Loucy (cell line): ENCODE results near the gene SLTM.
"Not testable (repeated sequence)": the region's sequence is repeated elsewhere in the genome, so short reads cannot be mapped to it uniquely, and the experiment has no call there.

Experiments
- H2AFZ ChIP-seq: fragments of 200-600 bp; sonication (generic); 2 replicates; pipeline ENCODE4 v1.6.0; 2016; ENCODE audit warnings: antibody characterized with exemption, mild to moderate bottlenecking, low read length, moderate library complexity
- H3F3A ChIP-seq: fragments of 200-600 bp; 2 replicates; pipeline ENCODE4 v1.6.0; 2016; ENCODE audit warnings: antibody characterized with exemption, low read depth, mild to moderate bottlenecking
- H3K27me3 ChIP-seq: fragments of 200-600 bp; sonication (generic); 2 replicates; pipeline ENCODE4 v1.6.1; 2014; ENCODE audit warnings: low read length, mild to moderate bottlenecking; ENCODE audit not compliant: insufficient read depth, poor library complexity, severe bottlenecking
- H3K36me3 ChIP-seq: fragments of 200-600 bp; sonication (generic); 2 replicates; pipeline ENCODE4 v1.6.1; 2016; ENCODE audit warnings: low read length; ENCODE audit not compliant: insufficient read depth
- H3K4me1 ChIP-seq: fragments of 200-600 bp; sonication (generic); 2 replicates; pipeline ENCODE4 v1.5.1; 2014; ENCODE audit warnings: low read length, mild to moderate bottlenecking; ENCODE audit not compliant: insufficient read depth, poor library complexity, severe bottlenecking
- H3K4me2 ChIP-seq: fragments of 200-600 bp; sonication (generic); 2 replicates; pipeline ENCODE4 v1.6.0; 2014; ENCODE audit warnings: antibody characterized with exemption, low read length, low read depth, mild to moderate bottlenecking; ENCODE audit not compliant: poor library complexity, severe bottlenecking
- H3K4me3 ChIP-seq: fragments of 200-600 bp; sonication (generic); 2 replicates; pipeline ENCODE4 v1.5.1; 2014; ENCODE audit warnings: low read length, mild to moderate bottlenecking, mixed read lengths; ENCODE audit not compliant: poor library complexity, severe bottlenecking
- H3K79me2 ChIP-seq: fragments of 200-600 bp; sonication (generic); 2 replicates; pipeline ENCODE4 v1.6.1; 2014; ENCODE audit warnings: low read length; ENCODE audit not compliant: insufficient read depth
- H3K9ac ChIP-seq: fragments of 200-600 bp; sonication (generic); 2 replicates; pipeline ENCODE4 v1.6.0; 2014; ENCODE audit warnings: mild to moderate bottlenecking, low read depth, low read length, moderate library complexity; ENCODE audit not compliant: poor library complexity, severe bottlenecking
- H3K9me2 ChIP-seq: fragments of 200-600 bp; sonication (generic); replicated peaks from 2 replicates; pipeline ENCODE4 v1.6.1; 2016; ENCODE audit warnings: low read depth, low read length, mixed read lengths
- H3K9me3 ChIP-seq: fragments of 200-600 bp; sonication (generic); 2 replicates; pipeline ENCODE4 v1.6.1; 2014; ENCODE audit warnings: mild to moderate bottlenecking, antibody characterized with exemption, low read length, low read depth; ENCODE audit not compliant: insufficient read depth
- H4K20me1 ChIP-seq: fragments of 200-600 bp; sonication (generic); 2 replicates; pipeline ENCODE4 v1.6.0; 2014; ENCODE audit warnings: antibody characterized with exemption, low read length, mild to moderate bottlenecking; ENCODE audit not compliant: insufficient read depth, poor library complexity, severe bottlenecking
- CTCF ChIP-seq: fragments of 200-600 bp; sonication (generic); conservative IDR thresholded peaks from 2 replicates; pipeline ENCODE4 v1.5.1; 2014; ENCODE audit warnings: mild to moderate bottlenecking, antibody characterized with exemption, low read length
- EZH2phosphoT487 ChIP-seq: fragments of 200-600 bp; IDR thresholded peaks from 2 replicates; pipeline ENCODE4 v1.6.1; 2018; ENCODE audit warnings: antibody characterized with exemption, mild to moderate bottlenecking, moderate library complexity, borderline replicate concordance

SLTM gene

GRCh38 chr15:58864602-58865424, 68.7 kb downstream of the SLTM start:
- no peak overlapping the region for H2AFZ ChIP-seq
- no peaks in the 10 kb centered on the region for H3K9me3 ChIP-seq
- no peaks in the 10 kb centered on the region for H3K27me3 ChIP-seq
- no peaks in the 10 kb centered on the region for H3F3A ChIP-seq
- H3K4me1 ChIP-seq, result no peaks in the 10 kb centered on the region
- H4K20me1 ChIP-seq, result no peaks in the 10 kb centered on the region
- no peak overlapping the region for H3K4me2 ChIP-seq
- H3K79me2 ChIP-seq, result no peaks in the 10 kb centered on the region
- no peak overlapping the region for H3K9ac ChIP-seq
- H3K36me3 ChIP-seq, result no peaks in the 10 kb centered on the region
- no peak overlapping the region for H3K4me3 ChIP-seq
- H3K9me2 ChIP-seq, result no peaks in the 10 kb centered on the region
- TF ChIP-seq EZH2phosphoT487, result no peak
- no peak for TF ChIP-seq CTCF

- no peaks in the 10 kb centered on the region for H3K9me3 ChIP-seq
Observed at GRCh38 chr15:58862326-58862725, 71.2 kb downstream of the SLTM start.

GRCh38 chr15:58856621-58857020, 76.9 kb downstream of the SLTM start:
- not testable (repeated sequence) for H3K4me3 ChIP-seq, H3K4me1 ChIP-seq, H3F3A ChIP-seq, H4K20me1 ChIP-seq, H3K27me3 ChIP-seq, H3K4me2 ChIP-seq, H2AFZ ChIP-seq, H3K79me2 ChIP-seq, H3K9me3 ChIP-seq, H3K9me2 ChIP-seq, H3K9ac ChIP-seq
- peaks cover 20% of the 10 kb centered on the region; the same call in 1 of the 2 replicates for H3K36me3 ChIP-seq

More at GRCh38 chr15:58862326-58862725, 71.2 kb downstream of the SLTM start:
- no peaks in the 10 kb centered on the region for H3K27me3 ChIP-seq
- no peak overlapping the region for H3K9ac ChIP-seq
- no peak overlapping the region for H2AFZ ChIP-seq
- H3K4me1 ChIP-seq, result no peaks in the 10 kb centered on the region
- H3F3A ChIP-seq, result no peaks in the 10 kb centered on the region
- no peak overlapping the region for H3K4me3 ChIP-seq
- TF ChIP-seq EZH2phosphoT487 (no peak), CTCF (no peak)
- no peaks in the 10 kb centered on the region for H3K9me2 ChIP-seq
- H4K20me1 ChIP-seq, result no peaks in the 10 kb centered on the region
- H3K4me2 ChIP-seq, result no peak overlapping the region
- H3K79me2 ChIP-seq, result no peaks in the 10 kb centered on the region
- no peaks in the 10 kb centered on the region for H3K36me3 ChIP-seq

GRCh38 chr15:58856086-58856485, 77.4 kb downstream of the SLTM start:
- TF ChIP-seq EZH2phosphoT487, result no peak
- no peak for TF ChIP-seq CTCF
- no peak overlapping the region for H3K4me2 ChIP-seq

More at GRCh38 chr15:58856086-58856485, 77.4 kb downstream of the SLTM start:
- Histone ChIP-seq H2AFZ (no peak overlapping the region), H3K79me2 (no peaks in the 10 kb centered on the region), H3K36me3 (peaks cover 21% of the 10 kb centered on the region; the same call in 1 of the 2 replicates), H3F3A (no peaks in the 10 kb centered on the region), H4K20me1 (no peaks in the 10 kb centered on the region), H3K9me3 (no peaks in the 10 kb centered on the region), H3K4me1 (no peaks in the 10 kb centered on the region), H3K9ac (no peak overlapping the region), H3K27me3 (no peaks in the 10 kb centered on the region), H3K4me3 (no peak overlapping the region), H3K9me2 (no peaks in the 10 kb centered on the region)
